Bronchial epithelial cell (primary cell): Measurements from ENCODE around the gene TNFRSF12A. TPM values are rescaled to one million over a fixed set of nuclear protein-coding genes. Genes with fewer than 3 reads are reported as not detected.
A peak's percentile ranks its signal among the peaks of the same experiment; 100 is the strongest.

ENCODE experiments used
- DNase-seq: peaks from one replicate; pipeline ENCODE4 v3.0.0-alpha.2; 2010; ENCODE audit warnings: low read depth
- FAIRE-seq: peaks from 2 replicates; lab custom pipeline; 2011; peaks lifted over from hg19 to GRCh38; lab: Jason Lieb, UNC
- H3K27me3 ChIP-seq: 2 replicates; pipeline ENCODE4 v1.5.1; 2011; ENCODE audit warnings: low read length; ENCODE audit not compliant: control insufficient read depth, insufficient read depth
- H3K36me3 ChIP-seq: 2 replicates; pipeline ENCODE4 v1.5.1; 2011; ENCODE audit warnings: low read length; ENCODE audit not compliant: control insufficient read depth, insufficient read depth
- H3K4me3 ChIP-seq: 2 replicates; pipeline ENCODE4 v1.5.1; 2011; ENCODE audit warnings: mild to moderate bottlenecking, low read depth, low read length, control low read depth
- total RNA-seq: library from RNA; depleted of rRNA; stranded (reverse); fragments of >200 nt; gene quantifications from 2 replicates; pipeline ENCODE4 v1.2.1, GENCODE V29; 2014
- TF ChIP-seq, protein P1 (sequence below): IDR thresholded peaks from 2 replicates; pipeline ENCODE4 v1.5.1; 2011; ENCODE audit warnings: mild to moderate bottlenecking, moderate library complexity, low read length, control low read depth, inconsistent platforms; ENCODE audit not compliant: insufficient read depth, severe bottlenecking

Gene TNFRSF12A
- total RNA-seq, 1 donor from 2014 or later, result 686 TPM

DNA sequence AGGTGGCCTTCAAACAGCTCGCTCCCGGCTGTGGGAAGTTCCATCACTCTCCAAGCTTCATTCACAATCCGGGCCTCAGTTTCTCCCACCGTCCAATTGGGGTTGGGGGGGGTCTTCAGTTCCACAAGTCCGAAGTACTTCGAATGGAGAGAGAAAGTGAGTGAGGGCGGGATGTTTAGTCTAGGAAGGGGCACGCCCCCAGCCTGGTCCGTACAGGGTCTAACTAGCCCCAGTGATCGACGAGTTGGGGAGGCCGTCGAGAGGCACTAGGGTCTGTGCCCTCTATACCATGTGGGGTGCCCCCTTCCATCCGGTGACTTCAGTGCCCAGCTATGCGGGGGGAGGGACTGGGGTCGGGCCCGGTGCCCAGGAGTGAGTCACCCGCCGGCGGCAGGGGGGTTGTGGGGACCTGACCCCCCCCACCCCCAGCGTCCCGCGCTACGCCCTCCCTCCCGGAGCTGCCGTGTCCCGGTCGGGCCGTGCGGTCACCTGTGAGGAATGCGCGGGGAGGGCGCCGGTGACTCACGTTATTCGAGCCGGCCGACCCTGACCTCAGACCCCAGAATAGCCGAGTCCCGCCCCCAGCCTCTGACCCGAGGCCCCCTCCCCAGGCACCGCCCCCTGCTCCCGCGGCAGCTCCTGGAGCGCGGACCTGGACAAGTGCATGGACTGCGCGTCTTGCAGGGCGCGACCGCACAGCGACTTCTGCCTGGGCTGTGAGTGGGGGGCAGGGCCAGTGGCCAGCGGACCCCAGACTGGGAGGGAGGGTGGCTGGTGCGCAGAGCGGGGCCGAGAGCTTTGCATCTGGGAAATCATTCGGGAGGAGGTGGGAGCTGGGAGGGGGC, 658 bp downstream of the TNFRSF12A start:
- no peak for FAIRE-seq
- peak overlapping the region; percentile 97 for H3K4me3 ChIP-seq
- TF ChIP-seq, protein P1, sequence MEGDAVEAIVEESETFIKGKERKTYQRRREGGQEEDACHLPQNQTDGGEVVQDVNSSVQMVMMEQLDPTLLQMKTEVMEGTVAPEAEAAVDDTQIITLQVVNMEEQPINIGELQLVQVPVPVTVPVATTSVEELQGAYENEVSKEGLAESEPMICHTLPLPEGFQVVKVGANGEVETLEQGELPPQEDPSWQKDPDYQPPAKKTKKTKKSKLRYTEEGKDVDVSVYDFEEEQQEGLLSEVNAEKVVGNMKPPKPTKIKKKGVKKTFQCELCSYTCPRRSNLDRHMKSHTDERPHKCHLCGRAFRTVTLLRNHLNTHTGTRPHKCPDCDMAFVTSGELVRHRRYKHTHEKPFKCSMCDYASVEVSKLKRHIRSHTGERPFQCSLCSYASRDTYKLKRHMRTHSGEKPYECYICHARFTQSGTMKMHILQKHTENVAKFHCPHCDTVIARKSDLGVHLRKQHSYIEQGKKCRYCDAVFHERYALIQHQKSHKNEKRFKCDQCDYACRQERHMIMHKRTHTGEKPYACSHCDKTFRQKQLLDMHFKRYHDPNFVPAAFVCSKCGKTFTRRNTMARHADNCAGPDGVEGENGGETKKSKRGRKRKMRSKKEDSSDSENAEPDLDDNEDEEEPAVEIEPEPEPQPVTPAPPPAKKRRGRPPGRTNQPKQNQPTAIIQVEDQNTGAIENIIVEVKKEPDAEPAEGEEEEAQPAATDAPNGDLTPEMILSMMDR, result no peak

GRCh38 chr16:3021449-3022207, 1.5 kb downstream of the TNFRSF12A start:
- Histone ChIP-seq H3K27me3 (no peaks in the 10 kb centered on the region), H3K4me3 (peak overlapping the region; percentile 97), H3K36me3 (peaks cover 20% of the 10 kb centered on the region)
- TF ChIP-seq, protein P1, result peak; percentile 48
- FAIRE-seq (no peak), DNase-seq (peak; percentile 91)

More for the DNA sequence above, 658 bp downstream of the TNFRSF12A start:
- no peaks in the 10 kb centered on the region for H3K27me3 ChIP-seq
- peak; percentile 72 for DNase-seq
- peaks cover 15% of the 10 kb centered on the region for H3K36me3 ChIP-seq

GRCh38 chr16:3022208-3022683, 2.1 kb downstream of the TNFRSF12A start:
- H3K4me3 ChIP-seq, result peak overlapping the region; percentile 97
- peak; percentile 90 for DNase-seq
- TF ChIP-seq, protein P1, result no peak
- H3K27me3 ChIP-seq, result no peaks in the 10 kb centered on the region
- peaks cover 25% of the 10 kb centered on the region for H3K36me3 ChIP-seq
- no peak for FAIRE-seq

GRCh38 chr16:3022684-3023414, 2.7 kb downstream of the TNFRSF12A start:
- peak overlapping the region; percentile 52 for H3K4me3 ChIP-seq
- DNase-seq (no peak), FAIRE-seq (no peak)

DNA sequence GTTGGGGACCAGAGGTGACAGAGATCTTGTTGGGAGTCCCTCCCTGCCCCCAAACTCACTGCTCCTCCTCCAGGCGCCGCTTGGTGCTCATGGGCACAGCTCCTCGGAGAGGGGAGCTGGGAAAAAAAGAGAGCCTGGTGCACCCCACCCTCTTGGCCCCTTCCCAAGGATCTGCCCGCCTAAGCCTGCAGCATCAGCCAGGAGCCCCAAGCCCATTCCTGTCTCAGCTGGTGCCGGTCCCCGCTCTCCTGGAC, 3.2 kb downstream of the TNFRSF12A start:
- TF ChIP-seq, protein P1, result no peak
- H3K27me3 ChIP-seq, result no peaks in the 10 kb centered on the region
- peak overlapping the region; percentile 52 for H3K4me3 ChIP-seq
- DNase-seq (peak; percentile 89), FAIRE-seq (no peak)
- H3K36me3 ChIP-seq, result peaks cover 27% of the 10 kb centered on the region

More at GRCh38 chr16:3022684-3023414, 2.7 kb downstream of the TNFRSF12A start:
- TF ChIP-seq, protein P1, result no peak
- Histone ChIP-seq H3K36me3 (peaks cover 27% of the 10 kb centered on the region), H3K27me3 (no peaks in the 10 kb centered on the region)
